Hematopoietic multipotent progenitor cell treated with erythropoietin and hydrocortisone succinate and interleukin-3 and kit ligand, for 4 days (in vitro differentiated cells): ENCODE results near the gene CLDN19.
"Not testable (repeated sequence)": the region's sequence is repeated elsewhere in the genome, so short reads cannot be mapped to it uniquely, and the experiment has no call there.

Source experiments
- DNase-seq: peaks from one replicate; pipeline ENCODE4 v3.0.0-alpha.2; 2015

CLDN19 gene

GRCh38 chr1:42737257-42737656 lies 2.8 kb downstream of the CLDN19 start:
- peak; percentile 84 for DNase-seq

GRCh38 chr1:42736571-42737200 lies 3.4 kb downstream of the CLDN19 start:
- no peak for DNase-seq

GRCh38 chr1:42736152-42736551 lies 3.9 kb downstream of the CLDN19 start:
- DNase-seq, result peak; percentile 66

- no peak for DNase-seq
These were observed 4.4 kb downstream of the CLDN19 start for GRCh38 chr1:42735477-42736105.

GRCh38 chr1:42735056-42735455 lies 5.0 kb downstream of the CLDN19 start:
- DNase-seq, result no peak

GRCh38 chr1:42734201-42735035 lies 5.6 kb downstream of the CLDN19 start:
- no peak for DNase-seq

GRCh38 chr1:42733415-42734200 lies 6.4 kb downstream of the CLDN19 start:
- DNase-seq, result no peak

- DNase-seq, result no peak
These were observed 7.8 kb downstream of the CLDN19 start for GRCh38 chr1:42732126-42732680.

GRCh38 chr1:42731585-42731984 lies 8.5 kb downstream of the CLDN19 start:
- no peak for DNase-seq

GRCh38 chr1:42730988-42731387 lies 9.0 kb downstream of the CLDN19 start:
- peak; percentile 40 for DNase-seq

GRCh38 chr1:42730002-42730401 lies 10.0 kb downstream of the CLDN19 start:
- DNase-seq, result peak; percentile 24

GRCh38 chr1:42725820-42726219 lies 14.2 kb downstream of the CLDN19 start:
- not testable (repeated sequence) for DNase-seq

GRCh38 chr1:42723511-42723910 lies 16.5 kb downstream of the CLDN19 start:
- DNase-seq, result no peak

GRCh38 chr1:42722403-42722802 lies 17.6 kb downstream of the CLDN19 start:
- not testable (repeated sequence) for DNase-seq

- no peak for DNase-seq
These were observed 18.1 kb downstream of the CLDN19 start for GRCh38 chr1:42721926-42722325.

GRCh38 chr1:42720868-42721267 lies 19.2 kb downstream of the CLDN19 start:
- DNase-seq, result no peak

- not testable (repeated sequence) for DNase-seq
These were observed 25.6 kb downstream of the CLDN19 start for GRCh38 chr1:42714441-42714840.

GRCh38 chr1:42713293-42713692 lies 26.7 kb downstream of the CLDN19 start:
- no peak for DNase-seq

GRCh38 chr1:42712808-42713207 lies 27.2 kb downstream of the CLDN19 start:
- not testable (repeated sequence) for DNase-seq

- DNase-seq, result no peak
These were observed 36.1 kb downstream of the CLDN19 start for GRCh38 chr1:42703888-42704464.

GRCh38 chr1:42700006-42700405 lies 40.0 kb downstream of the CLDN19 start:
- no peak for DNase-seq

GRCh38 chr1:42698081-42698813 lies 41.8 kb downstream of the CLDN19 start:
- DNase-seq, result no peak
